GM20000 (cell line): ENCODE data around the gene TEX44.
"Not testable (repeated sequence)": the region's sequence is repeated elsewhere in the genome, so short reads cannot be mapped to it uniquely, and the experiment has no call there.

Source experiments
- DNase-seq: peaks from one replicate; pipeline ENCODE4 v3.0.0; 2012; ENCODE audit warnings: low spot score
- CTCF ChIP-seq: IDR thresholded peaks from 2 replicates; pipeline ENCODE4 v1.5.1; 2012; ENCODE audit warnings: mild to moderate bottlenecking, control low read depth; ENCODE audit errors: extremely low read depth, missing control alignments

Gene TEX44

GRCh38 chr2:231552752-231553151 lies 39.9 kb upstream of the TEX44 start:
- TF ChIP-seq CTCF = no peak
- no peak for DNase-seq

- no peak for TF ChIP-seq CTCF
- DNase-seq = no peak
These were observed 38.3 kb upstream of the TEX44 start for GRCh38 chr2:231554327-231554726.

GRCh38 chr2:231554748-231555545 lies 37.7 kb upstream of the TEX44 start:
- no peak for DNase-seq
- TF ChIP-seq CTCF = no peak

GRCh38 chr2:231556496-231556895 lies 36.2 kb upstream of the TEX44 start:
- not testable (repeated sequence) for DNase-seq

GRCh38 chr2:231556981-231557380 lies 35.7 kb upstream of the TEX44 start:
- TF ChIP-seq CTCF = no peak
- no peak for DNase-seq

GRCh38 chr2:231557571-231558217 lies 35.0 kb upstream of the TEX44 start:
- peak; percentile 11 for TF ChIP-seq CTCF
- DNase-seq = peak; percentile 84

GRCh38 chr2:231563378-231563961 lies 29.2 kb upstream of the TEX44 start:
- peak; percentile 74 for DNase-seq
- peak; percentile 58 for TF ChIP-seq CTCF
